NCI-H2029 treated with DMSO at 0.1 percent for 48 hours (cell line): ENCODE measurements around the gene WFDC2.

Experiments
- DNase-seq: peaks from one replicate; lab custom pipeline; 2025; lab: John Stamatoyannopoulos, UW

WFDC2 gene

GRCh38 chr20:45497971-45498494 lies 28.5 kb downstream of the WFDC2 start:
- DNase-seq, result no peak

GRCh38 chr20:45500022-45500421 lies 30.5 kb downstream of the WFDC2 start:
- DNase-seq, result no peak

GRCh38 chr20:45501600-45501999 lies 32.0 kb downstream of the WFDC2 start:
- DNase-seq, result no peak

GRCh38 chr20:45502561-45502960 lies 33.0 kb downstream of the WFDC2 start:
- no peak for DNase-seq

GRCh38 chr20:45503403-45503802 lies 33.9 kb downstream of the WFDC2 start:
- DNase-seq, result no peak

- DNase-seq, result no peak
Measured at GRCh38 chr20:45506398-45506797, 36.8 kb downstream of the WFDC2 start.

- DNase-seq, result no peak
Measured at GRCh38 chr20:45507011-45507820, 37.7 kb downstream of the WFDC2 start.

- no peak for DNase-seq
Measured at GRCh38 chr20:45508068-45508886, 38.7 kb downstream of the WFDC2 start.

- no peak for DNase-seq
Measured at GRCh38 chr20:45509091-45509490, 39.5 kb downstream of the WFDC2 start.

- DNase-seq, result no peak
Measured at GRCh38 chr20:45510242-45510862, 40.8 kb downstream of the WFDC2 start.

GRCh38 chr20:45515147-45515913 lies 45.8 kb downstream of the WFDC2 start, which contains the start of gene SPINT3:
Gene SPINT3, minus strand, starts transcription at chr20:45515622. Its CDS starts 14 bp downstream, at chr20:45515608.
- no peak for DNase-seq

GRCh38 chr20:45518282-45518681 lies 48.7 kb downstream of the WFDC2 start:
- no peak for DNase-seq

- DNase-seq, result no peak
Measured at GRCh38 chr20:45523821-45524220, 54.3 kb downstream of the WFDC2 start.

- no peak for DNase-seq
Measured at GRCh38 chr20:45527294-45527693, 57.7 kb downstream of the WFDC2 start.
